Effector CD4-positive, alpha-beta T cell (primary cell): ENCODE data around the gene HTR7.
A peak's percentile ranks its signal among the peaks of the same experiment; 100 is the strongest.

ENCODE experiments used
- DNase-seq: peaks from one replicate; pipeline ENCODE4 v3.0.0-alpha.2; 2020

HTR7 gene

GRCh38 chr10:90800232-90800796 is 57.5 kb downstream of the HTR7 start:
- no peak for DNase-seq

- no peak for DNase-seq
These were observed 58.7 kb downstream of the HTR7 start for GRCh38 chr10:90799172-90799571.

GRCh38 chr10:90798482-90798881 is 59.4 kb downstream of the HTR7 start:
- no peak for DNase-seq

- no peak for DNase-seq
These were observed 67.4 kb downstream of the HTR7 start for GRCh38 chr10:90790422-90790821.

DNA sequence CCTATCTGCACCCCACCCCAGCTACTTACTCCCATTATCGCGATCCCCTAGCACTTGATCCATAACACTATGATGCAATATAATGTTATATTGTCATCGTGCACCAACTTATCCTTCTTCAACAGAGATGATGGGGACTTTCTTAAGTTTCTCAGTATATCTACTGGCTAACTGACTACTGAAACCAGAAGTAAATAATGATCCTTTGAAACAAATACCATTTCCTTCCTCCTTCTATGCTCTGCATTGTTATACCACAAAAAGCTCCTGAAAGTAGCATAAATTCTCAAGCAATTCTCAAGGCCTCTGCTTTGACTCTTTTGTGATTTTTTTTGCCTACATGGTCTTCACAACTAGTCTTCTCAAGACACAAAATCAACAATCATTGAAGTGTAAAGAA is 68.9 kb downstream of the HTR7 start:
- DNase-seq = no peak

GRCh38 chr10:90788199-90788491 is 69.7 kb downstream of the HTR7 start:
- DNase-seq = no peak

DNA sequence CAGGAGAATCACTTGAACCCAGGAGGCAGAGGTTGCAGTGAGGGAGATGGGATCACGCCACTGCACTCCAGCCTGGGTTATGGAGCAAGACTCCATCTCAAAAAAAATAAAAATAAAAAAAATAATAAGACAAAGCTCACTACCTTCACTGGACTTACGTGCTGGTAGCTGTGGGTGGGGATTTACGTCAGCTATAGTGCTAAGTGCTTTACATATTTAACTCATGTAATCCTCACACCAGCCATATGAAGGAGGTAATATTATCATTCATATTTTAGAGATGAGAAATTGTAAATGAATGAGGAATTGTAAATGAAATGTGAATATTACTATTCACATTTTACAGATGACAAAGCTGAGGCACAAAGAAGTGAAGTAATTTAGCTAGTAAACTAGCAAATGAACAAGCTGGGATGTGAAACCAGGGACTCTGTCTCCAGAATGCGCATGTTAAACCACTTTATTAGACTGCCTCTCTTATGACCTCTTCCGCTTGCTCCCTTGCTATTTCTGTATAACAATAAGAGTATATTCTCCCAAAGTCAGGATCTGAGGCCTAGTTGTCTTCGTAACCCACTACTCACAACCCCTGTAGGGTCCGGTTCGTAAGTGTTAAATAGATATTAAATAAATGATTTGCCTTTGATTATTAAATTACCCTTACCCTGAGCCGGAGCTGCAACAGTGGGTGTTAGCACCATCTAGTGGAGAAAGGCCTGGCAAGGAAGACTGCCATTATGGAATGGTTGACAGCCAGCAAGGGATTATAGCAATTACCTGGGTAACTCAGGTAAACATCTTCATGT is 70.2 kb downstream of the HTR7 start:
- no peak for DNase-seq

DNA sequence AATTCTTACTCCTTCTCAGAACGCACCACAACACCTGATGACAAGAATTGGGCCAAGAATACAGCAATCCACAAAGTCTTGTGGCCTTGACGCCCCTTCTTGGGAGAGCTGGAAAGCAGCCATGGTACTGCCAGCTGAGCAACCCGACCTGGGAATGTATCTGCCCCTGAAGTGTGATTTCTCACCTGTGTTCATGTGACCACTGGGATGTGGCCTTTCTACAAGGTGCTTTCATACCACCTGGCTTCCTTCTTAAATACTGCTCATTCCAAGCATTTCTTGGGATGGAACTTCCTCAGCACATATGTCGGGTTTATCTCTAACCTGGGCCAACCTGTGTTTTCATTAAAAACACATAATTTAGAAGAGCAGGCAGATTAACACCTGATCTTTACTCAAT is 72.1 kb downstream of the HTR7 start:
- no peak for DNase-seq

- no peak for DNase-seq
These were observed 73.1 kb downstream of the HTR7 start for GRCh38 chr10:90784771-90785170.

- DNase-seq = no peak
These were observed 77.4 kb downstream of the HTR7 start for GRCh38 chr10:90780488-90780887.

GRCh38 chr10:90779548-90779947 is 78.3 kb downstream of the HTR7 start:
- no peak for DNase-seq

- DNase-seq = no peak
These were observed 80.2 kb downstream of the HTR7 start for GRCh38 chr10:90777621-90778020.

- no peak for DNase-seq
These were observed 82.3 kb downstream of the HTR7 start for GRCh38 chr10:90775351-90776028.

DNA sequence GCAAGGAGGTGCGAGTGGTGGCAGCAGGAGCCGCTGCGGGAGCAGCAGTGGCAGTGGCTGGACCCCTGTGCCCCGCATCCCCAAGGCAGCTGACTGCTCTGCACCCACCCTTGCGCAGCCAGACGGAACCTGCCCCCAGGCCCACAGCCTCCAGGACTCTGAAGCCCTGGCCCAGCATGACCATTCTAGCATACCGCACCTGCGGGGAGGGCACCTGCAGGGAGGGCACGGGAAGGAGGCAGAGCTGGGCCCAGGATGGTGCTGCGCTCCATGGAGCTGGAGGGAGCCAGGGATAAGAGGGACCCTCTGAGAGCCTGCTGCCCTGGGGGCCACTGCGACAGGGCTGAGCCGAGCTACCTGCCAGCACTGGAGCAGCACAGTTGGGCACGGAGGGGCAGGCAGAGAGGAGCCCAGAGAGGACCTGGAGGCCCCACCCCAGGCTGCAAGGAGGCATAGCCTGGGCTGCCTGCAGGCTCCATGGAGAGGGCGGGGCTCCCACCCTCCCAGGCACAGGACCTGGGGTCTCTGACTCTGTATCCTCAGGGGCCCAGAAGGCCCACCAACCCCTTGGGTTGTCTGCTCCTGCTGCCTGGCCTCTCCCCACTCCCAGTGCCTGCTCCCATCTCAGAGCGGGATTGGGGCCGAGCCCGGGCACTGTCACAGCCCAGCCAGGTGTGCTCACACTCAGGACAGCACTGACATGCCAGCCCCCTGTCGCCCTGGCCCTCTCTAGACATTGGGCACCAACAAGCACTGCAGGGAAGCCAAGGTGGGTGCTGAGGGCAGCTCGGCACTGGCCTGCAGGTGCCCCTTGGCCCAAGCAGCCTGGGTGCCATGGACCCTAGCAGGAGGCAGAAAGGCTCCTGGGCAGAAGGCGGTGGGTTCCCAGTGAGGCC is 87.6 kb downstream of the HTR7 start:
- no peak for DNase-seq

- peak; percentile 11 for DNase-seq
These were observed 106.5 kb downstream of the HTR7 start for GRCh38 chr10:90751107-90751997.

DNA sequence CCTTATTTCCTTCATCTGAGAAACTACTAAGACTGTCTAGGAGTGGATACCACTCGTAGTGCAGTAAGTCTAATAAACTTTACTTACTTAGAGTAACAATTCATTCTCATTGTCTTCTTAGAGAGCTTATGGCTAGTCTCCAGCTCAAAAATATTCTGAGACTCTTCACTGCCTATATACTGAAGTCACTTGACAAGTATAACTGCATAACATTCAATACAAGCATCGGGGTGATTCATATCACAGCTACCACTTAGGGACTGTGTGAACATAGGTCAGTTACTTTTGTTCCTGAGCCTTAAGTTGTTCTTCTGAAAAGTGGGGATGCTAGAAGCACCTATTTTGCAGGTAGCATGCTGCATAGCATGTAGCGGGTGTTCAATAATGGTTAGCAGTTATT is 111.0 kb downstream of the HTR7 start:
- no peak for DNase-seq

DNA sequence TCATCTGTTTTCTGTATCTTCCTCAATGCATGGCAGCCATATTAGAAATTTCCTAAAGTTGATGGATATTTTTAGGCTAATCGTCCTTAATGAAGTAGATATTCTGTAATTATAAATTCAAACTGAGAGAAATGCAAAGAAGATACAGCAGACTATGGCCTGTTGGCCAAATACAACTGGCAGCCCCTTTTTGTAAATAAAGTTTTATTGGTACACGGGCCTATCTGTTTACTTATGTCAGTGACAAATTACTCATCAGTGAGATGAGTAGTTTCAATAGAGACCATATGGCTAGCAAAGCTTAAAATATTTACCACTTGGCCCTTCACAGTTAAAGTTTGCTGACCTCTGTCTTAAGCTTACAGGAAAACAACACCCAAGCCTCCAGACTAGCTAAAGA is 112.3 kb downstream of the HTR7 start:
- DNase-seq = no peak

- DNase-seq = no peak
These were observed 114.5 kb downstream of the HTR7 start for GRCh38 chr10:90743291-90743690.

GRCh38 chr10:90741926-90742565 is 115.8 kb downstream of the HTR7 start:
- no peak for DNase-seq

- DNase-seq = no peak
These were observed 117.6 kb downstream of the HTR7 start for GRCh38 chr10:90740265-90740664.

DNA sequence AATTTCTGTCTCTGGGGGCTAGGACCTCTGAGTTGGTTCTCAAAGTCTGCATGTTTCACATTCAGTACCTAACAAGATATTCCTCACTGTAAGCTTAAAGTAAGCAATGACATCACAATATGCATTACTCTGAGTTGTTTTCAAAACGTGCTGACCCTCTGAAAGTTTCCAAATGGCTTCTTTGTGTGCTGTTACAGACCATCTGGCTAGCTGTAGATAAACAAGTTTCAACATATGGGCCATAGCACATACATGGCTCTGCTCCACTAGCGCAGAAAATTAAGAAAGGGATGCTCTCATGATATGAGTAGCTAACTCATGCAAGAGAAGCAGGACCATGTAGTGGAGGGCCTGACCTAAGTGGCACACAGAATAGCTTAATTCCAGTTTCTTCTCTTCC is 119.0 kb downstream of the HTR7 start:
- DNase-seq = no peak

- no peak for DNase-seq
These were observed 123.4 kb downstream of the HTR7 start for GRCh38 chr10:90734415-90734814.
